Liver (tissue), 9 donors: Measurements from ENCODE around the gene C1orf21. TPM values are rescaled to one million over a fixed set of nuclear protein-coding genes. Genes with fewer than 3 reads are reported as not detected.

ENCODE experiments used
- DNase-seq: peaks from one replicate; pipeline ENCODE4 v3.0.0-alpha.2; 2017; ENCODE audit warnings: low spot score
- H3K27ac ChIP-seq, 2 donors: one replicate each; pipeline ENCODE4 v1.7.0; 2013; ENCODE audit warnings: inconsistent platforms in 2 of 2, low read length in 2 of 2, control low read depth in 1 of 2, low read depth in 1 of 2, mild to moderate bottlenecking in 1 of 2
- H3K27me3 ChIP-seq, 4 donors: one replicate each; pipeline versions ENCODE4 v1.6.1 to v1.7.0; 2013; ENCODE audit warnings: low read length in 3 of 4, inconsistent platforms in 1 of 4, mild to moderate bottlenecking in 1 of 4, moderate library complexity in 1 of 4; ENCODE audit not compliant: control insufficient read depth in 4 of 4, insufficient read depth in 4 of 4
- H3K36me3 ChIP-seq, 4 donors: one replicate each; pipeline versions ENCODE4 v1.6.1 to v1.7.0; 2013; ENCODE audit warnings: low read length in 3 of 4, mild to moderate bottlenecking in 3 of 4, low read depth in 1 of 4, moderate library complexity in 1 of 4; ENCODE audit not compliant: control insufficient read depth in 4 of 4, insufficient read depth in 3 of 4
- H3K4me1 ChIP-seq, 4 donors: one replicate each; pipeline versions ENCODE4 v1.6.1 to v1.7.0; 2013; ENCODE audit warnings: low read length in 3 of 4, mild to moderate bottlenecking in 3 of 4, moderate library complexity in 1 of 4; ENCODE audit not compliant: control insufficient read depth in 4 of 4, insufficient read depth in 4 of 4
- H3K4me3 ChIP-seq, 3 donors: one replicate each; pipeline versions ENCODE4 v1.6.1 to v1.7.0; 2013; ENCODE audit warnings: low read length in 3 of 3, control low read depth in 1 of 3, low read depth in 1 of 3, mild to moderate bottlenecking in 1 of 3
- H3K9ac ChIP-seq, 2 donors: one replicate each; pipeline ENCODE4 v1.7.0; 2013; ENCODE audit warnings: low read length in 2 of 2, mild to moderate bottlenecking in 2 of 2, moderate library complexity in 2 of 2, control low read depth in 1 of 2, low read depth in 1 of 2
- H3K9me3 ChIP-seq, 4 donors: one replicate each; pipeline versions ENCODE4 v1.6.1 to v1.7.0; 2013; ENCODE audit warnings: low read length in 3 of 4; ENCODE audit not compliant: control insufficient read depth in 4 of 4
- ATF3 ChIP-seq: IDR thresholded peaks from 2 replicates; pipeline ENCODE4 v1.6.1; 2016; ENCODE audit warnings: antibody characterized with exemption
- CTCF ChIP-seq: fragments of 150-350 bp; IDR thresholded peaks from 2 replicates; pipeline ENCODE4 v1.5.1; 2017; ENCODE audit warnings: improper control_type of control experiment, low read depth, low read length; ENCODE audit not compliant: missing input control
- EGR1 ChIP-seq, 2 donors: IDR thresholded peaks; 2 replicates each; pipeline ENCODE4 v1.6.1; 2016 to 2018; ENCODE audit warnings: antibody characterized with exemption in 2 of 2, low read depth in 2 of 2
- FOXA1 ChIP-seq: IDR thresholded peaks from 2 replicates; pipeline ENCODE4 v1.6.1; 2016; ENCODE audit warnings: antibody characterized with exemption
- FOXA2 ChIP-seq: IDR thresholded peaks from 2 replicates; pipeline ENCODE4 v1.6.1; 2016; ENCODE audit warnings: antibody characterized with exemption
- GABPA ChIP-seq, 2 donors: IDR thresholded peaks in 1 of 2; conservative IDR thresholded peaks in 1 of 2; 2 replicates each; pipeline ENCODE4 v1.6.1; 2016; ENCODE audit warnings: antibody characterized with exemption in 2 of 2, mild to moderate bottlenecking in 1 of 2, moderate library complexity in 1 of 2
- HNF4A ChIP-seq, 2 donors: conservative IDR thresholded peaks; 2 replicates each; pipeline ENCODE4 v1.6.1; 2016; ENCODE audit warnings: antibody characterized with exemption in 2 of 2, mild to moderate bottlenecking in 2 of 2
- HNF4G ChIP-seq: IDR thresholded peaks from 2 replicates; pipeline ENCODE4 v1.6.1; 2016; ENCODE audit warnings: antibody characterized with exemption
- JUND ChIP-seq, 2 donors: IDR thresholded peaks; 2 replicates each; pipeline ENCODE4 v1.6.1; 2016; ENCODE audit warnings: antibody characterized with exemption in 2 of 2
- MAX ChIP-seq: IDR thresholded peaks from 2 replicates; pipeline ENCODE4 v1.6.1; 2016; ENCODE audit warnings: antibody characterized with exemption
- NR2F2 ChIP-seq: IDR thresholded peaks from 2 replicates; pipeline ENCODE4 v1.6.1; 2016; ENCODE audit warnings: antibody characterized with exemption
- RAD21 ChIP-seq, 2 donors: IDR thresholded peaks; 2 replicates each; pipeline ENCODE4 v1.6.1; 2016; ENCODE audit warnings: antibody characterized with exemption in 2 of 2, mild to moderate bottlenecking in 2 of 2
- RXRA ChIP-seq, 2 donors: IDR thresholded peaks; 2 replicates each; pipeline ENCODE4 v1.6.1; 2017 to 2018; ENCODE audit warnings: antibody characterized with exemption in 2 of 2, mild to moderate bottlenecking in 1 of 2
- SP1 ChIP-seq: IDR thresholded peaks from 2 replicates; pipeline ENCODE4 v1.6.1; 2018; ENCODE audit warnings: antibody characterized with exemption, mild to moderate bottlenecking
- TAF1 ChIP-seq: conservative IDR thresholded peaks from 2 replicates; pipeline ENCODE4 v1.6.1; 2016; ENCODE audit warnings: antibody characterized with exemption, mild to moderate bottlenecking
- YY1 ChIP-seq: IDR thresholded peaks from 2 replicates; pipeline ENCODE4 v1.6.1; 2016; ENCODE audit warnings: antibody characterized with exemption, mild to moderate bottlenecking
- ZBTB33 ChIP-seq: IDR thresholded peaks from 2 replicates; pipeline ENCODE4 v1.6.1; 2016; ENCODE audit warnings: antibody characterized with exemption
- WGBS: extraction: QIAGEN DNeasy Blood & Tissue Kit; methylation state at CpG from one replicate; pipeline ENCODE4 v1.1.7; 2013; 5-methylcytosine and 5-hydroxymethylcytosine counted together
- polyA plus RNA-seq, 2 donors: library from polyadenylated mRNA; stranded (reverse) in 1 of 2; unstranded in 1 of 2; fragments of 200-250 nt in 1 of 2; fragments of >200 nt in 1 of 2; fragmentation: Nextera tagmentation in 1 of 2; extraction: Ambion mirVana in 1 of 2; gene quantifications; one replicate each; pipeline versions ENCODE4 v1.2.1 to v1.2.3, GENCODE V29; 2013 to 2015
- total RNA-seq, 2 donors: library from RNA; depleted of rRNA; stranded (reverse); fragments of >200 nt; gene quantifications; one replicate each; pipeline ENCODE4 v1.2.3, GENCODE V29; 2014
- TF ChIP-seq, protein P1 (sequence below): IDR thresholded peaks from 2 replicates; pipeline ENCODE4 v1.6.1; 2016; ENCODE audit warnings: antibody characterized with exemption, mild to moderate bottlenecking
- donor health status: healthy.
- donor health status: healthy.
- donor health status: healthy.
- donor health status: healthy.
- donor health status: healthy.

Gene C1orf21
- total and polyA plus RNA-seq, 4 donors, result 2.3 to 21.3 (median 13.4) TPM

- DNase-seq, result no peak
- TF ChIP-seq GABPA (IDR thresholded peaks at IDR 0.05 in 1 of 2, conservative IDR thresholded peaks at IDR 0.05 in 1 of 2) (no peak), MAX (no peak), HNF4A (conservative IDR thresholded peaks at IDR 0.05) (no peak), ATF3 (no peak), CTCF (no peak), YY1 (no peak), NR2F2 (no peak), TAF1 (no peak), FOXA2 (no peak), SP1 (no peak), RAD21 (IDR thresholded peaks at IDR 0.05) (no peak), ZBTB33 (no peak), EGR1 (IDR thresholded peaks at IDR 0.05; ENCODE audit: low read depth in 2 of 2) (no peak), FOXA1 (no peak), HNF4G (no peak)
- TF ChIP-seq, protein P1, sequence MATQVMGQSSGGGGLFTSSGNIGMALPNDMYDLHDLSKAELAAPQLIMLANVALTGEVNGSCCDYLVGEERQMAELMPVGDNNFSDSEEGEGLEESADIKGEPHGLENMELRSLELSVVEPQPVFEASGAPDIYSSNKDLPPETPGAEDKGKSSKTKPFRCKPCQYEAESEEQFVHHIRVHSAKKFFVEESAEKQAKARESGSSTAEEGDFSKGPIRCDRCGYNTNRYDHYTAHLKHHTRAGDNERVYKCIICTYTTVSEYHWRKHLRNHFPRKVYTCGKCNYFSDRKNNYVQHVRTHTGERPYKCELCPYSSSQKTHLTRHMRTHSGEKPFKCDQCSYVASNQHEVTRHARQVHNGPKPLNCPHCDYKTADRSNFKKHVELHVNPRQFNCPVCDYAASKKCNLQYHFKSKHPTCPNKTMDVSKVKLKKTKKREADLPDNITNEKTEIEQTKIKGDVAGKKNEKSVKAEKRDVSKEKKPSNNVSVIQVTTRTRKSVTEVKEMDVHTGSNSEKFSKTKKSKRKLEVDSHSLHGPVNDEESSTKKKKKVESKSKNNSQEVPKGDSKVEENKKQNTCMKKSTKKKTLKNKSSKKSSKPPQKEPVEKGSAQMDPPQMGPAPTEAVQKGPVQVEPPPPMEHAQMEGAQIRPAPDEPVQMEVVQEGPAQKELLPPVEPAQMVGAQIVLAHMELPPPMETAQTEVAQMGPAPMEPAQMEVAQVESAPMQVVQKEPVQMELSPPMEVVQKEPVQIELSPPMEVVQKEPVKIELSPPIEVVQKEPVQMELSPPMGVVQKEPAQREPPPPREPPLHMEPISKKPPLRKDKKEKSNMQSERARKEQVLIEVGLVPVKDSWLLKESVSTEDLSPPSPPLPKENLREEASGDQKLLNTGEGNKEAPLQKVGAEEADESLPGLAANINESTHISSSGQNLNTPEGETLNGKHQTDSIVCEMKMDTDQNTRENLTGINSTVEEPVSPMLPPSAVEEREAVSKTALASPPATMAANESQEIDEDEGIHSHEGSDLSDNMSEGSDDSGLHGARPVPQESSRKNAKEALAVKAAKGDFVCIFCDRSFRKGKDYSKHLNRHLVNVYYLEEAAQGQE, result no peak
- no peak overlapping the region for H3K9ac ChIP-seq
- H3K27ac ChIP-seq, result no peak overlapping the region
- 92% methylated on average over 4 of the region's 4 CpGs for WGBS
- H3K4me3 ChIP-seq, result no peak overlapping the region
- no peaks in the 10 kb centered on the region for H3K36me3 ChIP-seq
- no peaks in the 10 kb centered on the region for H3K27me3 ChIP-seq
- no peaks in the 10 kb centered on the region for H3K9me3 ChIP-seq
- H3K4me1 ChIP-seq, result no peaks in the 10 kb centered on the region
Measured at GRCh38 chr1:184608581-184608980, 221.8 kb downstream of the C1orf21 start.

- TF ChIP-seq SP1 (no peak), FOXA2 (no peak), HNF4A (conservative IDR thresholded peaks at IDR 0.05) (no peak), JUND (IDR thresholded peaks at IDR 0.05) (no peak), ATF3 (no peak), RXRA (IDR thresholded peaks at IDR 0.05) (no peak), HNF4G (no peak), EGR1 (IDR thresholded peaks at IDR 0.05; ENCODE audit: low read depth in 2 of 2) (no peak), GABPA (IDR thresholded peaks at IDR 0.05 in 1 of 2, conservative IDR thresholded peaks at IDR 0.05 in 1 of 2) (no peak), FOXA1 (no peak), MAX (no peak), TAF1 (no peak)
- no peaks in the 10 kb centered on the region for H3K4me1 ChIP-seq
- H3K9ac ChIP-seq, result no peak overlapping the region
- DNase-seq, result no peak
- H3K4me3 ChIP-seq, result no peak overlapping the region
- no peak overlapping the region for H3K27ac ChIP-seq
- no peaks in the 10 kb centered on the region for H3K27me3 ChIP-seq
- no peaks in the 10 kb centered on the region for H3K9me3 ChIP-seq
- no peaks in the 10 kb centered on the region for H3K36me3 ChIP-seq
Measured at GRCh38 chr1:184608990-184609389, 222.2 kb downstream of the C1orf21 start.
